ENCODE measurements around the gene LPO. TPM values are rescaled to one million over a fixed set of nuclear protein-coding genes. Genes with fewer than 3 reads are reported as not detected.

LPO gene
- total RNA-seq, 1 experiment from 2014 or later, result 0.54 TPM

GRCh38 chr17:58273453-58274104, 35.2 kb downstream of the LPO start:
- no peaks in the 10 kb centered on the region for H3K27me3 ChIP-seq (replicated peaks; ENCODE audit: control insufficient read depth, insufficient read depth, low read length)
- H3K9me3 ChIP-seq, result no peaks in the 10 kb centered on the region
- ChIA-PET POLR2A (no interaction called here), CTCF (interaction anchor here (1.0 kb wide), 1 partner anchor 24 kb away, joined by 3 read pairs; no protein-coding TSS in a partner anchor)
- no peak overlapping the region for H3K4me3 ChIP-seq (ENCODE audit: low read depth, low read length)
- Mint-ChIP-seq H3K4me3 (ENCODE audit: unreplicated experiment) (no peak overlapping the region), H3K9me3 (ENCODE audit: unreplicated experiment) (no peaks in the 10 kb centered on the region), H3K27me3 (ENCODE audit: insufficient read depth, unreplicated experiment) (peaks cover 7% of the 10 kb centered on the region), H3K4me1 (ENCODE audit: low read depth, unreplicated experiment) (no peaks in the 10 kb centered on the region), H3K27ac (ENCODE audit: unreplicated experiment) (no peak overlapping the region), H3K36me3 (ENCODE audit: insufficient read depth, unreplicated experiment) (no peaks in the 10 kb centered on the region)
- BruUV-seq (replicated peaks), result no TSS peak
- intact Hi-C loops (cut with micrococcal nuclease; ENCODE audit: unreplicated experiment), result no loop called here
- H3K4me1 ChIP-seq, result no peaks in the 10 kb centered on the region
- no peaks in the 10 kb centered on the region for H3K36me3 ChIP-seq (ENCODE audit: control insufficient read depth, insufficient read depth, low read length)
- TF ChIP-seq CTCF (IDR thresholded peaks at IDR 0.05; ENCODE audit: insufficient read depth in 1 of 2, low read depth in 1 of 2, low read length in 1 of 2, severe bottlenecking in 1 of 2, unreplicated experiment in 1 of 2), result no peak
- DNase-seq, result no peak

DNA sequence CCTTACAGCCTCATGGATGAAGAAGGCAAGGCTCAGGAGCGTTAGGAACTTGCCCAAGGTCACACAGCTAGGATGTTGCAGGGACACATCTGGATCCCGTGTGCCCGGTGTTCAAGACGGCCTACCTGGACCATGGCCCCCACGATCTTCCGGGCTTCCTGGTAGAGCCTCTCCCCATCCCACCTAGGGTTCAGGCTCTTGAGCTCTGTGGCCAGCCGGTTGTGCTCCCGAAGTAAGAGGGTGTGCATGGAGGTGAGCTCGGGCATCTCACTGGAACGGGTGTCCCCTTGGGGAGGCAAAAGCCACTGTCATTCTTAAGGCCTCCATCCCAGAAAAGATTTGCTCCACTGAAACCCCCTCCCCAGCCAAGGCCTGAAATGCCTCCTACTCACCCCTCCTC, 37.0 kb downstream of the LPO start:
- CTCF ChIA-PET, result no interaction called here
- POLR2A ChIA-PET, result no interaction called here
- Histone ChIP-seq H3K36me3 (ENCODE audit: control insufficient read depth, insufficient read depth, low read length) (no peaks in the 10 kb centered on the region), H3K9me3 (no peaks in the 10 kb centered on the region), H3K27me3 (replicated peaks; ENCODE audit: control insufficient read depth, insufficient read depth, low read length) (no peaks in the 10 kb centered on the region), H3K4me3 (ENCODE audit: low read depth, low read length) (no peak overlapping the region), H3K4me1 (no peaks in the 10 kb centered on the region)
- Mint-ChIP-seq H3K27ac (ENCODE audit: unreplicated experiment) (no peak overlapping the region), H3K4me1 (ENCODE audit: low read depth, unreplicated experiment) (no peaks in the 10 kb centered on the region), H3K9me3 (ENCODE audit: unreplicated experiment) (no peaks in the 10 kb centered on the region), H3K36me3 (ENCODE audit: insufficient read depth, unreplicated experiment) (no peaks in the 10 kb centered on the region), H3K4me3 (ENCODE audit: unreplicated experiment) (no peak overlapping the region), H3K27me3 (ENCODE audit: insufficient read depth, unreplicated experiment) (peaks cover 7% of the 10 kb centered on the region)
- DNase-seq, result no peak
- no TSS peak for BruUV-seq (replicated peaks)
- intact Hi-C loops (cut with micrococcal nuclease; ENCODE audit: unreplicated experiment), result no loop called here
- no peak for TF ChIP-seq CTCF (IDR thresholded peaks at IDR 0.05; ENCODE audit: insufficient read depth in 1 of 2, low read depth in 1 of 2, low read length in 1 of 2, severe bottlenecking in 1 of 2, unreplicated experiment in 1 of 2)

- ChIA-PET CTCF (interaction anchor here (0.6 kb wide), 1 partner anchor 8 kb away, joined by 3 read pairs; no protein-coding TSS in a partner anchor), POLR2A (no interaction called here)
- Mint-ChIP-seq H3K4me3 (ENCODE audit: unreplicated experiment) (no peak overlapping the region), H3K4me1 (ENCODE audit: low read depth, unreplicated experiment) (no peaks in the 10 kb centered on the region), H3K36me3 (ENCODE audit: insufficient read depth, unreplicated experiment) (no peaks in the 10 kb centered on the region), H3K9me3 (ENCODE audit: unreplicated experiment) (no peaks in the 10 kb centered on the region), H3K27me3 (ENCODE audit: insufficient read depth, unreplicated experiment) (peaks cover 7% of the 10 kb centered on the region), H3K27ac (ENCODE audit: unreplicated experiment) (no peak overlapping the region)
- no TSS peak for BruUV-seq (replicated peaks)
- no peaks in the 10 kb centered on the region for H3K4me1 ChIP-seq
- H3K36me3 ChIP-seq (ENCODE audit: control insufficient read depth, insufficient read depth, low read length), result no peaks in the 10 kb centered on the region
- H3K9me3 ChIP-seq, result no peaks in the 10 kb centered on the region
- TF ChIP-seq CTCF (IDR thresholded peaks at IDR 0.05; ENCODE audit: insufficient read depth in 1 of 2, low read depth in 1 of 2, low read length in 1 of 2, severe bottlenecking in 1 of 2, unreplicated experiment in 1 of 2), result no peak
- DNase-seq, result no peak
- intact Hi-C loops (cut with micrococcal nuclease; ENCODE audit: unreplicated experiment), result no loop called here
- H3K27me3 ChIP-seq (replicated peaks; ENCODE audit: control insufficient read depth, insufficient read depth, low read length), result no peaks in the 10 kb centered on the region
- no peak overlapping the region for H3K4me3 ChIP-seq (ENCODE audit: low read depth, low read length)
These were observed 38.0 kb downstream of the LPO start for GRCh38 chr17:58276423-58276822.

Measured in Caco-2 (cell line).